Muscle of arm (tissue), 12 donors: ENCODE data around the gene UNC45B. TPM values are rescaled to one million over a fixed set of nuclear protein-coding genes. Genes with fewer than 3 reads are reported as not detected.
"Not testable (repeated sequence)": the region's sequence is repeated elsewhere in the genome, so short reads cannot be mapped to it uniquely, and the experiment has no call there.

Source experiments
- DNase-seq: peaks from one replicate; pipeline ENCODE4 v3.0.0-alpha.2; 2013
- polyA plus RNA-seq, 12 donors: library from polyadenylated mRNA; unstranded; fragments of 120-200 nt; gene quantifications; one replicate each; pipeline ENCODE4 v1.2.1, GENCODE V29; 2013; ENCODE audit not compliant: insufficient read length in 12 of 12

UNC45B gene
- polyA plus RNA-seq, 12 donors = 62.4 to 250 (median 193) TPM; not detected in 1

- no peak for DNase-seq
Observed at GRCh38 chr17:35169835-35170363, 22.3 kb downstream of the UNC45B start.

GRCh38 chr17:35170968-35171771, 23.6 kb downstream of the UNC45B start:
- DNase-seq = no peak

- DNase-seq = no peak
Observed at GRCh38 chr17:35171834-35172233, 24.2 kb downstream of the UNC45B start.

- not testable (repeated sequence) for DNase-seq
Observed at GRCh38 chr17:35172321-35172720, 24.7 kb downstream of the UNC45B start.

- no peak for DNase-seq
Observed at GRCh38 chr17:35174835-35175334, 27.3 kb downstream of the UNC45B start.

GRCh38 chr17:35175638-35176415, 28.2 kb downstream of the UNC45B start:
- DNase-seq = no peak

GRCh38 chr17:35176897-35177296, 29.3 kb downstream of the UNC45B start:
- DNase-seq = no peak

GRCh38 chr17:35179379-35179778, 31.8 kb downstream of the UNC45B start:
- not testable (repeated sequence) for DNase-seq

- DNase-seq = no peak
Observed at GRCh38 chr17:35183332-35183731, 35.7 kb downstream of the UNC45B start.

- DNase-seq = no peak
Observed at GRCh38 chr17:35184274-35184673, 36.7 kb downstream of the UNC45B start.

- no peak for DNase-seq
Observed at GRCh38 chr17:35185849-35186248, 38.2 kb downstream of the UNC45B start.

- no peak for DNase-seq
Observed at GRCh38 chr17:35187481-35187880, 39.9 kb downstream of the UNC45B start.

GRCh38 chr17:35188111-35188510, 40.5 kb downstream of the UNC45B start:
- no peak for DNase-seq

GRCh38 chr17:35189291-35189690, 41.7 kb downstream of the UNC45B start:
- no peak for DNase-seq

GRCh38 chr17:35191001-35191695, 43.5 kb downstream of the UNC45B start:
- DNase-seq = no peak

GRCh38 chr17:35192708-35193107, 45.1 kb downstream of the UNC45B start:
- no peak for DNase-seq

GRCh38 chr17:35194001-35194400, 46.4 kb downstream of the UNC45B start, which contains the start of gene SLC35G3:
TSS of gene SLC35G3 (minus strand) at chr17:35194393. CDS start at chr17:35194307, 86 bp downstream.
- DNase-seq = not testable (repeated sequence)

- DNase-seq = not testable (repeated sequence)
Observed at GRCh38 chr17:35195062-35195461, 47.4 kb downstream of the UNC45B start.

GRCh38 chr17:35202582-35202981, 55.0 kb downstream of the UNC45B start:
- not testable (repeated sequence) for DNase-seq

- no peak for DNase-seq
Observed at GRCh38 chr17:35210741-35211140, 63.1 kb downstream of the UNC45B start.

- DNase-seq = no peak
Observed at GRCh38 chr17:35212668-35213067, 65.1 kb downstream of the UNC45B start.
